ENCODE data around the gene ARHGAP45. TPM values are rescaled to one million over a fixed set of nuclear protein-coding genes. Genes with fewer than 3 reads are reported as not detected.

ARHGAP45 gene
- total RNA-seq, 1 donor from 2014 or later: 4.5 TPM

- DNase-seq (ENCODE audit: extremely low spot score, unreplicated experiment): no peak
- H3K27me3 Mint-ChIP-seq: no peaks in the 10 kb centered on the region
- peak overlapping the region; percentile 43 for H3K27ac Mint-ChIP-seq
- no peaks in the 10 kb centered on the region for H3K9me3 Mint-ChIP-seq
- no peaks in the 10 kb centered on the region for H3K36me3 Mint-ChIP-seq
- no peaks in the 10 kb centered on the region for H3K4me1 Mint-ChIP-seq (ENCODE audit: unreplicated experiment)
- no peak overlapping the region for H3K4me3 Mint-ChIP-seq
- no peak for TF ChIP-seq CTCF (conservative IDR thresholded peaks at IDR 0.05)
Measured at GRCh38 chr19:1087813-1088415, 20.9 kb downstream of the ARHGAP45 start.

- no peak for TF ChIP-seq CTCF (conservative IDR thresholded peaks at IDR 0.05)
- H3K4me1 Mint-ChIP-seq (ENCODE audit: unreplicated experiment): no peaks in the 10 kb centered on the region
- no peak overlapping the region for H3K27ac Mint-ChIP-seq
- H3K4me3 Mint-ChIP-seq: no peak overlapping the region
- no peaks in the 10 kb centered on the region for H3K9me3 Mint-ChIP-seq
- DNase-seq (ENCODE audit: extremely low spot score, unreplicated experiment): no peak
- H3K36me3 Mint-ChIP-seq: no peaks in the 10 kb centered on the region
- no peaks in the 10 kb centered on the region for H3K27me3 Mint-ChIP-seq
Measured at GRCh38 chr19:1088416-1089010, 21.5 kb downstream of the ARHGAP45 start.

GRCh38 chr19:1089126-1089771, 22.3 kb downstream of the ARHGAP45 start:
- Mint-ChIP-seq H3K27me3 (no peaks in the 10 kb centered on the region), H3K27ac (no peak overlapping the region), H3K4me3 (no peak overlapping the region), H3K9me3 (no peaks in the 10 kb centered on the region), H3K36me3 (no peaks in the 10 kb centered on the region), H3K4me1 (ENCODE audit: unreplicated experiment) (no peaks in the 10 kb centered on the region)
- no peak for TF ChIP-seq CTCF (conservative IDR thresholded peaks at IDR 0.05)
- no peak for DNase-seq (ENCODE audit: extremely low spot score, unreplicated experiment)

- H3K36me3 Mint-ChIP-seq: no peaks in the 10 kb centered on the region
- no peak for DNase-seq (ENCODE audit: extremely low spot score, unreplicated experiment)
- TF ChIP-seq CTCF (conservative IDR thresholded peaks at IDR 0.05): no peak
- no peaks in the 10 kb centered on the region for H3K9me3 Mint-ChIP-seq
- no peak overlapping the region for H3K27ac Mint-ChIP-seq
- no peaks in the 10 kb centered on the region for H3K27me3 Mint-ChIP-seq
- H3K4me1 Mint-ChIP-seq (ENCODE audit: unreplicated experiment): no peaks in the 10 kb centered on the region
- no peak overlapping the region for H3K4me3 Mint-ChIP-seq
Measured at GRCh38 chr19:1089891-1090290, 22.9 kb downstream of the ARHGAP45 start.

GRCh38 chr19:1090731-1091543, 24.0 kb downstream of the ARHGAP45 start:
- Mint-ChIP-seq H3K4me3 (no peak overlapping the region), H3K27me3 (no peaks in the 10 kb centered on the region), H3K9me3 (no peaks in the 10 kb centered on the region), H3K27ac (no peak overlapping the region), H3K36me3 (no peaks in the 10 kb centered on the region), H3K4me1 (ENCODE audit: unreplicated experiment) (peaks cover 5% of the 10 kb centered on the region)
- DNase-seq (ENCODE audit: extremely low spot score, unreplicated experiment): no peak
- TF ChIP-seq CTCF (conservative IDR thresholded peaks at IDR 0.05): no peak
